MG63 (cell line): Measurements from ENCODE around the gene SLC19A1. TPM values are rescaled to one million over a fixed set of nuclear protein-coding genes. Genes with fewer than 3 reads are reported as not detected.

ENCODE experiments used
- DNase-seq: peaks from one replicate; pipeline ENCODE4 v3.0.0-alpha.2; 2020
- H3K27me3 ChIP-seq: fragments of 250-450 bp; sonication (Bioruptor Pico); 2 replicates; pipeline ENCODE4 v1.5.1; 2020; ENCODE audit warnings: mild to moderate bottlenecking, moderate library complexity
- H3K36me3 ChIP-seq: fragments of 250-450 bp; sonication (Bioruptor Pico); 2 replicates; pipeline ENCODE4 v1.5.1; 2020; ENCODE audit warnings: mild to moderate bottlenecking, moderate library complexity
- H3K4me3 ChIP-seq: fragments of 250-450 bp; sonication (Bioruptor Pico); 2 replicates; pipeline ENCODE4 v1.5.1; 2020; ENCODE audit warnings: mild to moderate bottlenecking, moderate library complexity
- H3K9me3 ChIP-seq: fragments of 250-450 bp; sonication (Bioruptor Pico); 2 replicates; pipeline ENCODE4 v1.5.1; 2020; ENCODE audit warnings: mild to moderate bottlenecking, moderate library complexity
- total RNA-seq: library from RNA; depleted of rRNA; stranded (reverse); fragments of >200 nt; shearing (Covaris generic); gene quantifications from 2 replicates; pipeline ENCODE4 v1.2.3, GENCODE V29; 2014; ENCODE audit warnings: low replicate concordance

Gene SLC19A1
- total RNA-seq, 1 experiment from 2014 or later = 26.7 TPM

DNA sequence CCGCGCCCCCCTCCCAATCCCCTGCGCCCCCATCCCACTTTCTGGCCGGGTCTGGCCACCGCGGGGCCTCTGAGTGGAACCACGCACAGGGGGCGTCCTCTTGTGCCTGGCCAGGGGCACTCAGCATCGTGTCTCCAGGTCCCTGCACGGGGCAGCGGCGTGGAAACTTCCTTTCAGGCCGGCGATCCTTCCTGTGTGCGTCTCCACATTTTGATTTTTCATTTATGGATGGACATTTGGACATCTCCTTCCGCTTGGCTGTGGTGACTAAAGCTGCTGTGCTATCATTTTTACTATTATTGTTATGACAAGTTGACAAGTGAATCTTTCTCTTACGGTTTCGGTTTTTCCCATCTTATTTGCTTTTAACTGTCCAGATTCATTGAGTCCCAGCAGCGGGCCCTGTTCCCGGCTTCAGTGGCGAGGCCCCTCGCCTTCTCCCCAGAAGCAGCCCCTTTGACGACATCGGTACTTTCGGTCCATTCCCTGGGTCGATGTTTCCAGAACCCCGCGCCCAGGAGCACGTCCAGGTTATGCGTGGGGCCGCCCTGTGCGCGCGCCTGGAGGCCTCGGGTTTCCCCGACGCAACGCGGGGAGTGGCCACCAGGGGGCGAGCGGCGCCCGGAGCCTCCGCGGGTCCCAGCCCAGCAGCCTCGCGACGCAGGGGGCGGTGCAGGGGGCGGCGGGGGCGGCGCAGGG lies 12.4 kb upstream of the SLC19A1 start:
- DNase-seq = peak; percentile 78
- Histone ChIP-seq H3K9me3 (no peaks in the 10 kb centered on the region), H3K4me3 (peak overlapping the region; percentile 54), H3K27me3 (no peaks in the 10 kb centered on the region; the same call in 1 of the 2 replicates), H3K36me3 (no peaks in the 10 kb centered on the region)

DNA sequence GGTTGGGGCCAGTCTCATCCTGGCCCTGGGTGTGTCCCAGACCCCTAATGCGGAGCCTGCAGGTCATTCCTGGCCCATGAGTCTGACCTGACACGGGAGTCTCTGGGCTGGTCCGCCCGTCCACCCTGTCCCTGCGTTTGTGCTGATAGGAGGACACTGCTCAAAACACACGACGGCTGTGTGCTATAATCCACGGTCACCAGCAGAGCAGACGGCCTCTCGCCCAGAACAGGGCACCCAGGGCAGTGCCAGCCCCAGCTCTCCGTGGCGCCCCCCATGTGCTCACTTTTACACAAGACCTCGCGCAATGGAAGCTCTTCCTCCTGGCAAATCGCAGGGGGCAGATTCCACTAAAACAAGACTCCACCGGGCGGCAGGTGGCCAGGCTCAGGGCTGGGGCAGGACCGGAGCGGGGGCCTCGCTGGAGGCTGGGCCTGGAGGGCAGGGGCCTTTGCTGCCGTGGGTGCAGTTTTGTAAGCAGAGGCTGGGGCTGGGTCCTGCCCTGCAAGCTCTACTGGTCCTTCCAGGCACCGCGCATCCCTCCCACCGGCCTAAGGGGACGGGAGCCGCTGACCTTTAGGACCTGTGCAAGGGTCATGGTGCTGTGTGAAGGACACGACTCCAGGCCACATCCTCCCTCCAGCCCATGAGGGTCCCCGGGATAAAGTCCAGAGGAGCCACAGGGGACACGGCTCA lies 10.6 kb upstream of the SLC19A1 start:
- Histone ChIP-seq H3K27me3 (peaks cover 4% of the 10 kb centered on the region), H3K36me3 (no peaks in the 10 kb centered on the region), H3K4me3 (no peak overlapping the region), H3K9me3 (no peaks in the 10 kb centered on the region)
- no peak for DNase-seq

DNA sequence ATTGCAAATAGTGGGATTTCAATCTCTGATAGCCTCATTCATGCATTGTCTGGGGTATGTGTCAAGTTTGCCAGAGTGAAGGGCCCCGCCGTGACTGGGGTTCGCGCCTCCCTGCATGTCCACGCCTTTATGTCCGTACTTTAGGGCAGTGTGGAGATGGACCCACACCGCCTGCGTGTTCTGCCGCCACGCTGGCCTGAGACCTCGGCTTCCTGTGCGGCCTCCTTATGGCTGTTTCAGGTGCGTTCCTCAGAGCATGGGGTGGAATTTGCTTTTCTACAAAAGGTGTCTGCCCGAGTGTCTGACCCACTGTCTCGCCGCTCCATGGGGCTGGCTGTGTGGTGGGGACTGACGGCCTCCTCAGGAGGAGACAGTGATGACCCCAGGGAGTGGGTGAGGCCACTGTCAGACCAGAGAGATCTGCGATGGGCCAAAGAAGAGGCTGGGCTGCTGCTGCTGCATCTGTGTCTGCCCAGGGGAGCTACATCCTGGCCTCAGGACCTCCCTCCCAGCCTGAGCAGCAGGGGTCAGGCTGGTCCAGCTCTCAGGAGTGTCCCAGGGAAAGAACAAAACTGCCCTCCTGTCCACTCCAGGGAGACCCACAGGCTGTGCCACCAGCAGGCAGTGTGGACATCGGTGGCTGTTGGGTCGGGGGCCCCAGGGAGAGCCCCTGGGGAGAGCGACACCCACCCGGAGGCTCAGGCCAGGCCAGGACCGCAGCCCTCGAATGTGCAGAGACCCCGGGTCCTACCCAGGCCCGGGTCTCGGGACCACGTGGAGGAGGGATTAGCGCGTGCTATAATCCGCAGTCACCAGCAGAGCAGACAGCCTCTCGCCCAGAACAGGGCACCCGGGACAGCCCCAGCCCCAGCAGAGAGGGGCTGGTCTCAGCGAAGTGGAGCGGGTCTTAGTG lies 9.8 kb upstream of the SLC19A1 start:
- H3K27me3 ChIP-seq = peaks cover 7% of the 10 kb centered on the region
- DNase-seq = no peak
- H3K9me3 ChIP-seq = no peaks in the 10 kb centered on the region
- H3K36me3 ChIP-seq = no peaks in the 10 kb centered on the region
- H3K4me3 ChIP-seq = no peak overlapping the region

DNA sequence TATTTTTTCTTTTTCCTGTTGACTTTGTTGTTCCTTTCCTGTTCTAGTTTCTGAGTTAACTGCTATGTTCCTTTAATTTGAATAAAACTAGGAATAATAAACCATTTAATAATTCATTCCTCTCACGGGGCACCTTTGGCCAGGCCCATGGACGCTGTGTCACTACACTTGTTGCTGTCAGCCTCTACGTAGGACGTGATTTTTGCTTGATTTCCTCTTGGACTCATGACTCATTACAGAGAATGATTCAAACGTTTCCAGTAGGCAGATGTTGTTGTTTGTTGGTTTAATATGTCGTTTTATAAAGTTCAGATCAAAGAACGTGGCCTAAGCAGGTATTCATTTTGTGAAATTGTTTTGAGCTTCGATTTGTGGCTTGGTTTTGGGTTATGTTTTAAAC lies 9.1 kb upstream of the SLC19A1 start:
- DNase-seq = peak; percentile 51

DNA sequence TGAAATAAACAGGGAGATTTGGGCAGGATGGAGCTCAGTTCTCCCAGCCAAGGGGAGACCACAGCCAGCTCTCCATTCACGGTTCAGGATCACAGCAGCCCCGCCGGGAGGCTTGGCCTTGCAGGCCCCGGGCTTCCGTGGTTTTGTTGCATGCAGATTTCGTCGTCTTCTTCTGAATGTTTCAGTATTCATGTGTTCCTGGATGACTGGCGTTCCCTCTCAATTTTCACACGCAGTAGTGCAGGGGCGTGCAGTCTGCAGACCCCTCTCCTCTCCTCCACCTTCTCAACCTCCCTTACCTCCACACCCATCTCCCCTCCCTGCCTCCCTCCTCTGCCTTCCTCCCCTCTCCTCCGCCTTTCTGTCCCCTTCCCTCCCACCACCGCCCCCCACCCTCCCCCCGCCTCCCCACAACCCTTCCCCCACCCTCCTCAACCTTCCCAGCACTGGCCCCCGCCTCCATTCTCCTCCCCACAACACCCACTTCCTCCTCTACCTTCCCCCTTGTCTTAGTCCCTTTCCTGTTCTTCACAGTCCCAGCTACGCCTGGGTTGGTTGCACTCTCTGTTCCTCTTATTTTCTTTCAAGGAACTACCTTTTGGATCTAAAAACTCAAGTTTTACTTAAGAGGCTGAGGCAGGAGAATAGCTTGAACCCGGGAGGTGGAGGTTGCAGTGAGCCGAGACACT lies 8.4 kb upstream of the SLC19A1 start:
- DNase-seq = no peak
- no peaks in the 10 kb centered on the region for H3K9me3 ChIP-seq
- H3K27me3 ChIP-seq = peaks cover 7% of the 10 kb centered on the region; the same call in 1 of the 2 replicates
- H3K4me3 ChIP-seq = no peak overlapping the region
- H3K36me3 ChIP-seq = no peaks in the 10 kb centered on the region

More for the DNA sequence above, 9.1 kb upstream of the SLC19A1 start:
- Histone ChIP-seq H3K36me3 (no peaks in the 10 kb centered on the region), H3K27me3 (peaks cover 7% of the 10 kb centered on the region), H3K9me3 (no peaks in the 10 kb centered on the region), H3K4me3 (no peak overlapping the region)

DNA sequence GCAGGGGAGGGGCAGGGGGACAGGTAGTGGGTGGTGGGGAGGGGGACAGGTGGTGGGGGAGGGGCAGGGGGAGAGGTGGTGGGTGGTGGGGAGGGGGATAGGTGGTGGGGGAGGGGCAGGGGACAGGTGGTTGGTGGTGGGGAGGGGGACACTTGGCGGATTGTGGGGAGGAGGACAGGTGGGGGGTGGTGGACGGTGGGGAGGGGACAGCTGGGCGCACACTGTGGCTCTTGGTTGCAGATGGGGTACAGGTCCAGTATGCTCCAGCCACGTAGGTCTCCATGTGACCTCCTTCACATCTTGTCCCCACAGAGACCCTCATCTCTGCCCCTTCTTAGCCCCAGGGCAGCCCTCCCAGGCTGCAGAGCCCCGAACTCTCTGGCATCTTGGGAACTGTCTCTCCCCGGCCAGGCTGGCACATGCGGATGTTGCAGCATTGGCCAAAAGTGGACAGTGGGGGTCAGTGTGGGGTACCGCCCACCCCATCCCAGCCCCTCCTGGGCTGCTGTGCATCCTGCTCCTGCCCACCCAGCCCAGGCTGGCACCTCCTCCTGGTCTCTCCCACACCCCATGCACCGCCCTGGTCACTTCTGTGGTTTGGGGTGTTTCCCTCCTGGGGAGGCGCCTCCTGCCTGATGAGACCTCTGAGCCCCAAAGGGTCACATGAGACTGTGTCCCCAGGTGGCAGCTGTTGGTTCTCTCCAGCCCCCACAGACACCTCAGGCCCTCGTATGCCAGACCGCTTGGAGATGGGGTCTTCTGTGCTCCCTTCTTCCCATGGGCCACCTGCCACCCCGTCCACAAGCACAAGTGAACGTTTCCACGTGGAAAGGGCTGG lies 7.6 kb upstream of the SLC19A1 start:
- Histone ChIP-seq H3K36me3 (no peaks in the 10 kb centered on the region), H3K9me3 (no peaks in the 10 kb centered on the region), H3K27me3 (peaks cover 7% of the 10 kb centered on the region; the same call in 1 of the 2 replicates), H3K4me3 (no peak overlapping the region)
- DNase-seq = no peak

DNA sequence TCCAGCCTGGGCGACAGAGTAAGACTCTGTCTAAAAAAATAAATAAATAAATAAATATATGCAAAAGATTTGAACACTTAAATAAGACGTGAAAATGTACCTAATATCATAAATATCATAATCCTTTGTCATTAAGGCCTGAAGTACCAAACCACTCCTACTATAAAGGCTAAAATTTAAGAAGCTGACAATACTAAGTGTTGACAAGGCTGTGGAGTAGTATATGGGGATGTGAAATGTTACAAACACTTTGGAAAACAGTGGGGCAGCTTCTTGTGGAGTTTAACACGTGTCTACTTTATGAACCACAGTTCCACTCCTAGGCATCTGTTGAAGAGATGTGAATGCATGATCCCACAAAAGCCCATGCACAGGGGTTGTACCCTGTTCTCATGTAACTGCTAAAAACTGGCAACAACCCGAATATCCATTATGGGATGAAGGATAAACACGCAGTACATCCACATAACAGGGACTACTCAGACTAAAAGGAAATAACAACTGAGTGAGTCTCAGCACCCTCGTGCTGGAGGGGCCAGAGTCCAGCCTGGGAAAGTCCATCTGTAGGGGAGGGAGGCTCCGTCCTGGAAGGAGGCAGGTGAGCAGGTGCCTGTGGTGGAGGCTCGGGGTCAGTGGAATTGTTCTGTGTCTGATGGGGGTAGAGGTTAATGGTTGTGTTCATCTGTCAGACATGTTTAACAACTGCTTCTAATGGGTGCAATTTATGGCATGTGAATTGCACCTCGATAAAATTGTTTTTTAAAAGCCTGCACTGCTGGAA lies 6.7 kb upstream of the SLC19A1 start:
- no peak overlapping the region for H3K4me3 ChIP-seq
- DNase-seq = no peak
- no peaks in the 10 kb centered on the region for H3K9me3 ChIP-seq
- peaks cover 7% of the 10 kb centered on the region; the same call in 1 of the 2 replicates for H3K27me3 ChIP-seq
- H3K36me3 ChIP-seq = no peaks in the 10 kb centered on the region

DNA sequence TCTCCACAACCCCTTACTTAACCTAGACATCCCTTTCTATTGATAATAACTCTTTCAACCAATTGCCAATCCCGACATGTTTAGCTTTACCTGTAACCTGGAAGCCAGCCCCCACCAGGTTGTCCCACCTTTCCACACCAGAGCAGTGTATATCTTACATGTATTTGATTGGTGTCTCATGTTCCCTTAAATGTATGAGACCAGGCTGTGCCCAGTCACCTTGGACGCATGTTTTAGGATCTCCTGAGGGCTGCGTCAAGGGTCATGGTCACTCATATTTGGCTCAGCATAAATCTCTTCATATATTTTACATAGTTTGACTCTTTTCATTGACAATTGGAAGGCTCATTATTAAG lies 5.3 kb upstream of the SLC19A1 start:
- H3K9me3 ChIP-seq = no peaks in the 10 kb centered on the region
- no peaks in the 10 kb centered on the region for H3K36me3 ChIP-seq
- H3K27me3 ChIP-seq = peaks cover 7% of the 10 kb centered on the region; the same call in 1 of the 2 replicates
- DNase-seq = no peak
- no peak overlapping the region for H3K4me3 ChIP-seq

DNA sequence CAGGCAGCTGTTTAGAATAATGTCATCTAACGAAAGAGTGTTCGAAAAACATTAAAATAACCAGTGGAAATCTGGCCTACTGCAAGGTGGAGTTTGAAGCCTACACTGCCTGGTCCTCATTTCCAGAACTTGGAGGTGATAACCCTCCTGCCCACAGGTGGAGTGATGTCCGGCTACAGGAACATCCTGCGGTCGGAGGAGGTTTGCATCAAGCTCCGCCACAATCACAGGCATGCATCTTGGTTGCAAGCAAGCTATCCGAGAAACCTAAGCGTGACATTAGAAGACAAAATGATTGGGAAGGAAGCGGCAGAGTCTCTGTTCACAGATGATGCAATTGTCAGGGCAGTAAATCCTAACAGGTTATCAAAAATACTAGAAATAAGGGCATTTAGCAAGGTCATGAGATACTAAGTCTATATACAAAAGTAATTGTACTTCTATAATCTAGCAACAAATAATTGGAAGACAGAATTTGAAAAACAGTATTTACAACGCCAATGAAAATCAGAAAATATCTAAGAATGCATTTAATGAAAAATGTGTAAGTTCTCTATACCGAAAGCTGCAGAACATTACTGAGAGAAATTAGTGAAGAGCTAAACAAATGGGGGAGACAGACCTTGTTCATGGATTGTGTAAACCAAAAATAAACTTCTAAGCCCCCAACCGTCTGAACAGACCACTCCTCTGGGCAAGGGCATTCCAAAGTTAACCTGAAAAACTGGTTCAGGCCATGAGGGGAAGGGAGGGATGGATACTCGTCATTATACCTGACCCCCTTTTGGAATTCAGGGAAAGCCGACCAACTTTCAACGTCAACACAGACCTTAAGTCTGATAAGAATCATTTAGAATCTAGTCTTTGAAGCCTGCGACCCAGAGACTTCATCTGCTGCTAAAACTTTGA lies 4.7 kb upstream of the SLC19A1 start:
- Histone ChIP-seq H3K27me3 (peaks cover 7% of the 10 kb centered on the region; the same call in 1 of the 2 replicates), H3K9me3 (no peaks in the 10 kb centered on the region), H3K36me3 (no peaks in the 10 kb centered on the region), H3K4me3 (no peak overlapping the region)
- DNase-seq = no peak

DNA sequence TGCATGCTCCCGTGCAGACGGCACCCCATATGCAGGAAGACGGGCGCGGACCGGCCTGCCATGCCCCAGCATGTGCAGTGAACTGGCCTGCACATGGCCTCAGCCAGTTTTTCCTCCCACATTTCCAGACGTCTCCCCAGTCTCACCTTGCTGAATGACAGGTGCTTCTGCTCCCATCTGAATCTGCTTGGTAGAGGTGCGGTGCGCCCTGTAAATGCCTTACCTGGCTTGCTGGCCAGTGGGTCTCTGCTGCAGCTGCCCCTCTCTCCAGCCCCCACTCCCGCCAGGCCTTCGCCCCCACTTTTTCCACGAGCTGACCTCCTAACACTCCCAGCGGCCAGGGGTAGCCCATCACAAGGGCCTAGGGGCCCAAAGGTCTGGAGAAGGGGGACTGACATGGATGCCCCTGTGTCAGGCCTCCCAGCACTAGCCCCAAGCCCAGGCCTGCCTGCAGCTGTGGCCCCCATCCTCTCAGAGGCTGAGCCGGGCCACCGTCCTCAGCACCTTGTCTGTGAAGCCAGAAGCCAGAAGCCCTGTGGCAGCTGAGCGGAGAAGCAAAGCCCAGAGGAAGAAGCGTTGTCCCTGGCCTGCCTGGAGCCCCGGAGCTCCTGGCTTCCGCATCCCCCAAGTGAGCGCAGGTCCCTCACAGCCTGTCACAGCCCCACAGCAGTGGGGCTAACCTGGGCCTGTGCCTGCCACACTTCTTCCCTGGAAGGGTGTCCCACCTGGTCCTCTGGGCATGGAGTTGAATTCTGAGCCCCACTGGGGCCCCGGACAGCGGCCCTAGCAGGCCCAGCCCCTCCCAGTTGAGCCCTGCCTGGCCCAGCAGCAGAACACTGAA lies 3.7 kb upstream of the SLC19A1 start:
- H3K9me3 ChIP-seq = no peaks in the 10 kb centered on the region

DNA sequence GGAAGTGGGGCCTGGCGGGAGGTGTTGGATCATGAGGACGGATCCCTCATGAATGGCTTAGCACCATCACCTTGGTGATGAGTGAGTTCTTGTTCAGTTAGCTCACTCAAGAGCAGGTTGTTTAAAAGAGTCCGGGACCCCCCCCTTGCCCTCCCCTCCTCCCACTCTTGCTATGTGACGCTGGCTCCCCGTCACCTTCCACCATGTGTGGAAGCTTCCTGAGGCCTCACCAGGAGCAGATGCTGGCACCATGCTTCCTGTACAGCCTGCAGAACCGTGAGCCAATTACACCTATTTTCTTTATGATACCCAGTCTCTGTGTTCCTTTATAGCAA lies 3.0 kb upstream of the SLC19A1 start:
- H3K4me3 ChIP-seq = no peak overlapping the region
- DNase-seq = no peak
- peaks cover 7% of the 10 kb centered on the region; the same call in 1 of the 2 replicates for H3K27me3 ChIP-seq
- H3K9me3 ChIP-seq = no peaks in the 10 kb centered on the region
- H3K36me3 ChIP-seq = peaks cover 12% of the 10 kb centered on the region

More for the DNA sequence above, 3.7 kb upstream of the SLC19A1 start:
- Histone ChIP-seq H3K36me3 (peaks cover 7% of the 10 kb centered on the region), H3K4me3 (no peak overlapping the region), H3K27me3 (peaks cover 7% of the 10 kb centered on the region; the same call in 1 of the 2 replicates)
- no peak for DNase-seq

DNA sequence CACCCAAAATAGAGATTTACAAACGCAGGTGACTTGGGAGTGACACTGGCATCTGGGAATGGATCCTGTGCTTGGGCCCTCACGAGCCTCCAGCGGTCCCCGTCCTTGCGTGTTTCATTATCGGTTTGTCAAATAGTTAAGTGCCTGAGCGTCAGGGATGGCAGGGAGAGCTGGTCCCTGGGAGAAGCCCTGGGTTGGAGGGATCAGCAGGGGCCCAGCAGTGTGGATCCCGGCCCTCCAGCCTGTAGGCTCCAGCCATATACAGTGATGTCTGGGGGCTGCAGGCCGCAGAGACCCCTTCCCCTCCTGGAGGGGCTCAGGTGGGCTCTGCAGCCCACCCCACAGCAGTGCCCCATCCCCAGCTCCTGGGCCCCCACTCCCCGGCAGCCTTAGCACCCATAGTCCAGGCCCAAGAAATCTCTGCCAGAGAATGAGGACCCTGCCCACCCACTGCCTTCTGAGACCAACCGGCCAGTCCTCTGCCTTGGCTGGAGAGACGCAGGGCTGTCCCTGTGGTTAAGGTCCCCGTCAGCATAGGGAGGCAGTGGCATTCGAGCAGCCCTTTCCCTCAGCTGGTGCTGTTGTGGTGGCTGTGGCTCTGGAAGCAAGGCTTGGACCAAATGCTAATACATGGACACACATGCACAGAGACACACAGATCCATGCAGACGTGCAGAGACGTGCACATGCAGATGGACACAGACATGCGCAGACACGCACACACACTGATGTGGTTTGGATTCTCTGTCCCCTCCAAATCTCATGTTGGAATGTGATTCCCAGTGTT lies 2.4 kb upstream of the SLC19A1 start:
- peaks cover 18% of the 10 kb centered on the region for H3K36me3 ChIP-seq
- peaks cover 7% of the 10 kb centered on the region; the same call in 1 of the 2 replicates for H3K27me3 ChIP-seq
- no peak for DNase-seq
- H3K9me3 ChIP-seq = no peaks in the 10 kb centered on the region
- H3K4me3 ChIP-seq = no peak overlapping the region
